HL-60 (cell line): Measurements from ENCODE around the gene CEACAM8.

ENCODE experiments used
- CTCF ChIP-seq: IDR thresholded peaks from one replicate; pipeline ENCODE4 v1.5.1; 2011; ENCODE audit warnings: low read length, control low read depth, inconsistent platforms; ENCODE audit not compliant: insufficient read depth
- POLR2AphosphoS5 ChIP-seq: IDR thresholded peaks from 2 replicates; pipeline ENCODE4 v1.6.1; 2012; ENCODE audit warnings: low read depth

- TF ChIP-seq CTCF = no peak
- no peak for TF ChIP-seq POLR2AphosphoS5
These were observed at the start of gene CEACAM8 for GRCh38 chr19:42594617-42595489.
